HG03521 (cell line): Measurements from ENCODE around the gene RNF220.

Experiments
- ATAC-seq: cut with Tn5 transposase; IDR thresholded peaks from one replicate; pipeline ENCODE4 v1.9.1; 2021; ENCODE audit warnings: mild to moderate bottlenecking, moderate library complexity; ENCODE audit not compliant: unreplicated experiment

RNF220 gene

GRCh38 chr1:44631333-44631646, 226.2 kb downstream of the RNF220 start:
- ATAC-seq: no peak

GRCh38 chr1:44631647-44632539, 226.8 kb downstream of the RNF220 start:
- ATAC-seq: peak; percentile 62

- ATAC-seq: no peak
Measured at GRCh38 chr1:44632598-44632997, 227.5 kb downstream of the RNF220 start.

- no peak for ATAC-seq
Measured at GRCh38 chr1:44634606-44635189, 229.6 kb downstream of the RNF220 start.

- ATAC-seq: no peak
Measured at GRCh38 chr1:44635439-44635838, 230.4 kb downstream of the RNF220 start.

GRCh38 chr1:44636083-44636687, 231.1 kb downstream of the RNF220 start:
- no peak for ATAC-seq

- ATAC-seq: no peak
Measured at GRCh38 chr1:44636688-44637598, 231.9 kb downstream of the RNF220 start.

GRCh38 chr1:44637702-44638411, 232.8 kb downstream of the RNF220 start:
- no peak for ATAC-seq

- no peak for ATAC-seq
Measured at GRCh38 chr1:44640200-44640853, 235.3 kb downstream of the RNF220 start.

- no peak for ATAC-seq
Measured at GRCh38 chr1:44641126-44642102, 236.4 kb downstream of the RNF220 start.

- no peak for ATAC-seq
Measured at GRCh38 chr1:44642255-44642654, 237.2 kb downstream of the RNF220 start.

GRCh38 chr1:44642925-44643324, 237.9 kb downstream of the RNF220 start:
- ATAC-seq: no peak

- ATAC-seq: no peak
Measured at GRCh38 chr1:44643721-44644334, 238.8 kb downstream of the RNF220 start.

GRCh38 chr1:44644806-44645205, 239.8 kb downstream of the RNF220 start:
- no peak for ATAC-seq

- ATAC-seq: no peak
Measured at GRCh38 chr1:44645476-44646244, 240.6 kb downstream of the RNF220 start.

GRCh38 chr1:44646261-44647110, 241.4 kb downstream of the RNF220 start:
- ATAC-seq: no peak

- no peak for ATAC-seq
Measured at GRCh38 chr1:44647896-44648295, 242.8 kb downstream of the RNF220 start.
